HepG2 (cell line): ENCODE data around the gene TNP2. TPM values are rescaled to one million over a fixed set of nuclear protein-coding genes. Genes with fewer than 3 reads are reported as not detected.
A peak's percentile ranks its signal among the peaks of the same experiment; 100 is the strongest.

ENCODE experiments used
- ATF1 ChIP-seq: IDR thresholded peaks from 2 replicates; pipeline ENCODE4 v1.6.1; 2016; ENCODE audit warnings: mild to moderate bottlenecking, control low read depth
- CTCF ChIP-seq: sonication (generic); formaldehyde crosslinking; IDR thresholded peaks from 2 replicates; pipeline ENCODE4 v1.5.0; 2020; ENCODE audit warnings: mild to moderate bottlenecking, missing genetic modification reagents, moderate library complexity
- ERF ChIP-seq: IDR thresholded peaks from 2 replicates; pipeline ENCODE4 v1.6.1; 2018; ENCODE audit warnings: missing biosample characterization, missing genetic modification reagents
- FOXJ3 ChIP-seq: sonication (generic); formaldehyde crosslinking; IDR thresholded peaks from 2 replicates; pipeline ENCODE4 v1.4.0; 2020; ENCODE audit warnings: missing genetic modification reagents, mild to moderate bottlenecking, borderline replicate concordance
- FOXP1 ChIP-seq, 2 experiments: fragments of 450-650 bp in 1 of 2; IDR thresholded peaks; 2 replicates each; pipeline ENCODE4 v1.6.1; 2017 to 2018; ENCODE audit warnings: antibody characterized with exemption in 1 of 2
- HOXA5 ChIP-seq: sonication (generic); formaldehyde crosslinking; IDR thresholded peaks from 2 replicates; pipeline ENCODE4 v1.4.0; 2020; ENCODE audit warnings: missing genetic modification reagents
- MED8 ChIP-seq: sonication (generic); formaldehyde crosslinking; IDR thresholded peaks from 2 replicates; pipeline ENCODE4 v1.8.1; 2023; ENCODE audit warnings: mild to moderate bottlenecking, missing genetic modification reagents; ENCODE audit not compliant: insufficient replicate concordance
- NFATC3 ChIP-seq: sonication (generic); formaldehyde crosslinking; IDR thresholded peaks from 2 replicates; pipeline ENCODE4 v1.5.1; 2020; ENCODE audit warnings: mild to moderate bottlenecking, missing genetic modification reagents
- PHB2 ChIP-seq: fragments of 450-650 bp; IDR thresholded peaks from 2 replicates; pipeline ENCODE4 v1.6.1; 2018; ENCODE audit not compliant: partially characterized antibody
- RARA ChIP-seq: IDR thresholded peaks from 2 replicates; pipeline ENCODE4 v1.6.1; 2016; ENCODE audit warnings: missing genetic modification reagents, missing compliant biosample characterization
- SMC3 ChIP-seq: IDR thresholded peaks from 2 replicates; pipeline ENCODE4 v1.6.1; 2011; ENCODE audit warnings: low read length, improper control_type of control experiment
- SOX6 ChIP-seq, 2 experiments: fragments of 450-650 bp in 1 of 2; sonication (generic) in 1 of 2; formaldehyde crosslinking in 1 of 2; IDR thresholded peaks; 2 replicates each; pipeline versions ENCODE4 v1.4.0 to v1.6.1; 2017 to 2020; ENCODE audit warnings: antibody characterized with exemption in 1 of 2, mild to moderate bottlenecking in 1 of 2, missing genetic modification reagents in 1 of 2
- ZFP90 ChIP-seq: sonication (generic); formaldehyde crosslinking; IDR thresholded peaks from 2 replicates; pipeline ENCODE4 v1.8.0; 2022; ENCODE audit warnings: missing genetic modification reagents, mild to moderate bottlenecking, inconsistent platforms, borderline replicate concordance
- ZNF234 ChIP-seq: sonication (generic); formaldehyde crosslinking; conservative IDR thresholded peaks from 2 replicates; pipeline ENCODE4 v1.5.1; 2020; ENCODE audit warnings: mild to moderate bottlenecking, missing genetic modification reagents
- polyA plus RNA-seq, 8 experiments: library from polyadenylated mRNA; depleted of rRNA in 3 of 8; stranded (reverse) in 7 of 8; unstranded in 1 of 8; fragments of >200 nt; fragmentation: Illumina TruSeq in 4 of 8; extraction: Trizol in 4 of 8; gene quantifications; 2 replicates each; pipeline versions ENCODE4 v1.2.1 to v1.2.3, GENCODE V29; 2011 to 2016; ENCODE audit warnings: low read depth in 4 of 8, missing spikeins in 1 of 8, mixed read lengths in 1 of 8; ENCODE audit not compliant: insufficient read depth in 1 of 8
- total RNA-seq, 5 experiments: library from RNA; depleted of rRNA; stranded (reverse); fragments of >200 nt; fragmentation: Illumina TruSeq; extraction: Trizol; gene quantifications; 2 replicates each; pipeline ENCODE4 v1.2.3, GENCODE V29; 2016; ENCODE audit warnings: low read depth in 1 of 5
- TF ChIP-seq, protein P1 (sequence below): sonication (generic); formaldehyde crosslinking; IDR thresholded peaks from 2 replicates; pipeline ENCODE4 v1.5.1; 2020; ENCODE audit warnings: mild to moderate bottlenecking, missing genetic modification reagents, borderline replicate concordance
- TF ChIP-seq, protein P2 (sequence below): sonication (generic); formaldehyde crosslinking; IDR thresholded peaks from 2 replicates; pipeline ENCODE4 v1.4.0; 2020; ENCODE audit warnings: missing genetic modification reagents
- TF ChIP-seq, protein P3 (sequence below): sonication (generic); formaldehyde crosslinking; IDR thresholded peaks from 2 replicates; pipeline ENCODE4 v1.4.0; 2020; ENCODE audit warnings: mild to moderate bottlenecking, missing genetic modification reagents
- TF ChIP-seq, protein P4 (sequence below): sonication (generic); formaldehyde crosslinking; IDR thresholded peaks from 2 replicates; pipeline ENCODE4 v1.4.0; 2020; ENCODE audit warnings: missing genetic modification reagents

The TNP2 gene
- total and polyA plus RNA-seq, 2 of the 13 experiments (the other 11 are each of a cell fraction or from before 2014, with no cell fraction given) = not detected

- TF ChIP-seq, protein P1, sequence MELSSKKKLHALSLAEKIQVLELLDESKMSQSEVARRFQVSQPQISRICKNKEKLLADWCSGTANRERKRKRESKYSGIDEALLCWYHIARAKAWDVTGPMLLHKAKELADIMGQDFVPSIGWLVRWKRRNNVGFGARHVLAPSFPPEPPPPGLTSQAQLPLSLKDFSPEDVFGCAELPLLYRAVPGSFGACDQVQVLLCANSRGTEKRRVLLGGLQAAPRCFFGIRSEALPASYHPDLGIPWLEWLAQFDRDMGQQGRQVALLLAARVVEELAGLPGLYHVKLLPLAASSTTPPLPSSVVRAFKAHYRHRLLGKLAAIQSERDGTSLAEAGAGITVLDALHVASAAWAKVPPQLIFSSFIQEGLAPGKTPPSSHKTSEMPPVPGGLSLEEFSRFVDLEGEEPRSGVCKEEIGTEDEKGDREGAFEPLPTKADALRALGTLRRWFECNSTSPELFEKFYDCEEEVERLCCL (CRISPR knock-in tag) = peak; percentile 20; the same call in 1 of the 2 replicates
- TF ChIP-seq MED8 (CRISPR knock-in tag) (peak; percentile 56), SOX6 (IDR thresholded peaks at IDR 0.05) (no peak), SOX6 (CRISPR knock-in tag; IDR thresholded peaks at IDR 0.05) (peak; percentile 65), RARA (CRISPR knock-in tag) (peak; percentile 58; the same call in 1 of the 2 replicates), HOXA5 (CRISPR knock-in tag) (peak; percentile 36; the same call in 1 of the 2 replicates), FOXJ3 (peak; percentile 56; the same call in 1 of the 2 replicates), ATF1 (CRISPR knock-in tag) (peak; percentile 59; the same call in 1 of the 2 replicates), NFATC3 (CRISPR knock-in tag) (no peak), ZNF234 (no peak), CTCF (CRISPR knock-in tag) (0 out of 2 replicates have a peak, but pooled peaks have one; percentile 4), ERF (CRISPR knock-in tag) (peak; percentile 80), PHB2 (no peak), SMC3 (peak; percentile 35; the same call in 1 of the 2 replicates), ZFP90 (peak; percentile 45; the same call in 1 of the 2 replicates), FOXP1 (IDR thresholded peaks at IDR 0.05) (no peak), FOXP1 (CRISPR knock-in tag; IDR thresholded peaks at IDR 0.05) (peak; percentile 69)
- TF ChIP-seq, protein P2, sequence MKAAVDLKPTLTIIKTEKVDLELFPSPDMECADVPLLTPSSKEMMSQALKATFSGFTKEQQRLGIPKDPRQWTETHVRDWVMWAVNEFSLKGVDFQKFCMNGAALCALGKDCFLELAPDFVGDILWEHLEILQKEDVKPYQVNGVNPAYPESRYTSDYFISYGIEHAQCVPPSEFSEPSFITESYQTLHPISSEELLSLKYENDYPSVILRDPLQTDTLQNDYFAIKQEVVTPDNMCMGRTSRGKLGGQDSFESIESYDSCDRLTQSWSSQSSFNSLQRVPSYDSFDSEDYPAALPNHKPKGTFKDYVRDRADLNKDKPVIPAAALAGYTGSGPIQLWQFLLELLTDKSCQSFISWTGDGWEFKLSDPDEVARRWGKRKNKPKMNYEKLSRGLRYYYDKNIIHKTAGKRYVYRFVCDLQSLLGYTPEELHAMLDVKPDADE (CRISPR knock-in tag) = no peak
- TF ChIP-seq, protein P3, sequence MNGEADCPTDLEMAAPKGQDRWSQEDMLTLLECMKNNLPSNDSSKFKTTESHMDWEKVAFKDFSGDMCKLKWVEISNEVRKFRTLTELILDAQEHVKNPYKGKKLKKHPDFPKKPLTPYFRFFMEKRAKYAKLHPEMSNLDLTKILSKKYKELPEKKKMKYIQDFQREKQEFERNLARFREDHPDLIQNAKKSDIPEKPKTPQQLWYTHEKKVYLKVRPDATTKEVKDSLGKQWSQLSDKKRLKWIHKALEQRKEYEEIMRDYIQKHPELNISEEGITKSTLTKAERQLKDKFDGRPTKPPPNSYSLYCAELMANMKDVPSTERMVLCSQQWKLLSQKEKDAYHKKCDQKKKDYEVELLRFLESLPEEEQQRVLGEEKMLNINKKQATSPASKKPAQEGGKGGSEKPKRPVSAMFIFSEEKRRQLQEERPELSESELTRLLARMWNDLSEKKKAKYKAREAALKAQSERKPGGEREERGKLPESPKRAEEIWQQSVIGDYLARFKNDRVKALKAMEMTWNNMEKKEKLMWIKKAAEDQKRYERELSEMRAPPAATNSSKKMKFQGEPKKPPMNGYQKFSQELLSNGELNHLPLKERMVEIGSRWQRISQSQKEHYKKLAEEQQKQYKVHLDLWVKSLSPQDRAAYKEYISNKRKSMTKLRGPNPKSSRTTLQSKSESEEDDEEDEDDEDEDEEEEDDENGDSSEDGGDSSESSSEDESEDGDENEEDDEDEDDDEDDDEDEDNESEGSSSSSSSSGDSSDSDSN = peak; percentile 47
- TF ChIP-seq, protein P4, sequence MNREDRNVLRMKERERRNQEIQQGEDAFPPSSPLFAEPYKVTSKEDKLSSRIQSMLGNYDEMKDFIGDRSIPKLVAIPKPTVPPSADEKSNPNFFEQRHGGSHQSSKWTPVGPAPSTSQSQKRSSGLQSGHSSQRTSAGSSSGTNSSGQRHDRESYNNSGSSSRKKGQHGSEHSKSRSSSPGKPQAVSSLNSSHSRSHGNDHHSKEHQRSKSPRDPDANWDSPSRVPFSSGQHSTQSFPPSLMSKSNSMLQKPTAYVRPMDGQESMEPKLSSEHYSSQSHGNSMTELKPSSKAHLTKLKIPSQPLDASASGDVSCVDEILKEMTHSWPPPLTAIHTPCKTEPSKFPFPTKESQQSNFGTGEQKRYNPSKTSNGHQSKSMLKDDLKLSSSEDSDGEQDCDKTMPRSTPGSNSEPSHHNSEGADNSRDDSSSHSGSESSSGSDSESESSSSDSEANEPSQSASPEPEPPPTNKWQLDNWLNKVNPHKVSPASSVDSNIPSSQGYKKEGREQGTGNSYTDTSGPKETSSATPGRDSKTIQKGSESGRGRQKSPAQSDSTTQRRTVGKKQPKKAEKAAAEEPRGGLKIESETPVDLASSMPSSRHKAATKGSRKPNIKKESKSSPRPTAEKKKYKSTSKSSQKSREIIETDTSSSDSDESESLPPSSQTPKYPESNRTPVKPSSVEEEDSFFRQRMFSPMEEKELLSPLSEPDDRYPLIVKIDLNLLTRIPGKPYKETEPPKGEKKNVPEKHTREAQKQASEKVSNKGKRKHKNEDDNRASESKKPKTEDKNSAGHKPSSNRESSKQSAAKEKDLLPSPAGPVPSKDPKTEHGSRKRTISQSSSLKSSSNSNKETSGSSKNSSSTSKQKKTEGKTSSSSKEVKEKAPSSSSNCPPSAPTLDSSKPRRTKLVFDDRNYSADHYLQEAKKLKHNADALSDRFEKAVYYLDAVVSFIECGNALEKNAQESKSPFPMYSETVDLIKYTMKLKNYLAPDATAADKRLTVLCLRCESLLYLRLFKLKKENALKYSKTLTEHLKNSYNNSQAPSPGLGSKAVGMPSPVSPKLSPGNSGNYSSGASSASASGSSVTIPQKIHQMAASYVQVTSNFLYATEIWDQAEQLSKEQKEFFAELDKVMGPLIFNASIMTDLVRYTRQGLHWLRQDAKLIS = no peak
These were observed 27.8 kb upstream of the TNP2 start (continued) for GRCh38 chr16:11296706-11297491.
